Neural cell (in vitro differentiated cells): ENCODE measurements around the gene VOPP1. TPM values are rescaled to one million over a fixed set of nuclear protein-coding genes. Genes with fewer than 3 reads are reported as not detected.

Experiments used
- H2AFZ ChIP-seq: fragments of 200-600, 300-800 bp; sonication (generic), shearing (Covaris generic); 2 replicates; pipeline ENCODE4 v1.6.0; 2014; ENCODE audit warnings: low read depth, mild to moderate bottlenecking, antibody characterized with exemption, low read length, moderate library complexity
- H3F3A ChIP-seq: fragments of 200-600 bp; shearing (Covaris generic); 2 replicates; pipeline ENCODE4 v1.6.1; 2016; ENCODE audit warnings: mild to moderate bottlenecking, moderate library complexity, mixed read lengths, antibody characterized with exemption, low read length; ENCODE audit not compliant: insufficient read depth, poor library complexity, severe bottlenecking
- H3K27ac ChIP-seq: fragments of 200-600, 300-800 bp; sonication (generic), shearing (Covaris generic); 2 replicates; pipeline ENCODE4 v1.5.1; 2014; ENCODE audit warnings: mild to moderate bottlenecking, low read length, moderate library complexity
- H3K27me3 ChIP-seq: fragments of 300-800, 200-600 bp; sonication (generic), shearing (Covaris generic); 2 replicates; pipeline ENCODE4 v1.6.0; 2014; ENCODE audit warnings: mild to moderate bottlenecking, low read depth, low read length, moderate library complexity; ENCODE audit not compliant: insufficient read depth
- H3K36me3 ChIP-seq: fragments of 300-800, 200-600 bp; sonication (generic), shearing (Covaris generic); 2 replicates; pipeline ENCODE4 v1.5.1; 2014; ENCODE audit warnings: mild to moderate bottlenecking, antibody characterized with exemption, low read length, moderate library complexity; ENCODE audit not compliant: insufficient read depth
- H3K4me2 ChIP-seq: fragments of 300-800, 200-600 bp; sonication (generic), shearing (Covaris generic); 2 replicates; pipeline ENCODE4 v1.6.0; 2014; ENCODE audit warnings: mild to moderate bottlenecking, low read length
- H3K4me3 ChIP-seq: fragments of 300-800, 200-600 bp; sonication (generic), shearing (Covaris generic); 2 replicates; pipeline ENCODE4 v1.5.1; 2014; ENCODE audit warnings: mild to moderate bottlenecking, low read length, moderate library complexity
- H3K79me2 ChIP-seq: fragments of 200-600 bp; shearing (Covaris generic); replicated peaks from 2 replicates; pipeline ENCODE4 v1.6.0; 2014; ENCODE audit warnings: mild to moderate bottlenecking, low read length, moderate library complexity; ENCODE audit not compliant: insufficient read depth
- H3K9ac ChIP-seq: fragments of 300-800, 200-600 bp; sonication (generic), shearing (Covaris generic); 2 replicates; pipeline ENCODE4 v1.6.1; 2016; ENCODE audit warnings: mild to moderate bottlenecking, low read length, mixed read lengths
- H3K9me2 ChIP-seq: fragments of 200-600 bp; shearing (Covaris generic); 2 replicates; pipeline ENCODE4 v1.6.1; 2016; ENCODE audit warnings: mild to moderate bottlenecking, low read length, mixed read lengths; ENCODE audit not compliant: insufficient read depth
- H3K9me3 ChIP-seq: fragments of 200-600, 300-800 bp; sonication (generic), shearing (Covaris generic); 2 replicates; pipeline ENCODE4 v1.6.1; 2016; ENCODE audit warnings: mild to moderate bottlenecking, mixed run types, low read length, moderate library complexity, mixed read lengths
- H4K20me1 ChIP-seq: fragments of 200-600 bp; shearing (Covaris generic); 2 replicates; pipeline ENCODE4 v1.6.1; 2016; ENCODE audit warnings: mild to moderate bottlenecking, mixed run types; ENCODE audit not compliant: insufficient read depth
- CTCF ChIP-seq: fragments of 450-650 bp; IDR thresholded peaks from 2 replicates; pipeline ENCODE4 v1.5.1; 2014; ENCODE audit warnings: antibody characterized with exemption, mild to moderate bottlenecking, moderate library complexity; ENCODE audit not compliant: poor library complexity, severe bottlenecking
- EP300 ChIP-seq: fragments of 450-650 bp; conservative IDR thresholded peaks from 2 replicates; pipeline ENCODE4 v1.6.1; 2014; ENCODE audit warnings: antibody characterized with exemption, mild to moderate bottlenecking, moderate library complexity; ENCODE audit not compliant: poor library complexity, severe bottlenecking
- EZH2 ChIP-seq: fragments of 200-600, 300-800 bp; shearing (Covaris generic), sonication (generic); IDR thresholded peaks from 2 replicates; pipeline ENCODE4 v1.6.1; 2014; ENCODE audit warnings: antibody characterized with exemption, low read length, borderline replicate concordance, mild to moderate bottlenecking; ENCODE audit not compliant: insufficient read depth, poor library complexity, severe bottlenecking
- MXI1 ChIP-seq: fragments of 450-650 bp; conservative IDR thresholded peaks from 2 replicates; pipeline ENCODE4 v1.6.1; 2014; ENCODE audit warnings: antibody characterized with exemption, mild to moderate bottlenecking; ENCODE audit not compliant: poor library complexity, severe bottlenecking
- POLR2AphosphoS5 ChIP-seq: IDR thresholded peaks from 2 replicates; pipeline ENCODE4 v1.6.1; 2012
- RAD21 ChIP-seq: fragments of 450-650 bp; conservative IDR thresholded peaks from 2 replicates; pipeline ENCODE4 v1.6.1; 2014; ENCODE audit warnings: antibody characterized with exemption, mild to moderate bottlenecking, moderate library complexity
- SMC3 ChIP-seq: fragments of 450-650 bp; conservative IDR thresholded peaks from 2 replicates; pipeline ENCODE4 v1.6.1; 2014; ENCODE audit warnings: antibody characterized with exemption, mild to moderate bottlenecking, moderate library complexity; ENCODE audit not compliant: poor library complexity
- TAF1 ChIP-seq: IDR thresholded peaks from 2 replicates; pipeline ENCODE4 v1.6.1; 2012; ENCODE audit warnings: low read depth
- polyA plus RNA-seq: library from polyadenylated mRNA; depleted of rRNA; stranded (reverse); fragments of >200 nt; gene quantifications from 2 replicates; pipeline ENCODE4 v1.2.3, GENCODE V29; 2014
- TF ChIP-seq, protein P1 (sequence below): IDR thresholded peaks from 2 replicates; pipeline ENCODE4 v1.6.1; 2012; ENCODE audit warnings: borderline replicate concordance

Gene VOPP1
- polyA plus RNA-seq, 1 donor from 2014 or later, result 85.8 TPM

DNA sequence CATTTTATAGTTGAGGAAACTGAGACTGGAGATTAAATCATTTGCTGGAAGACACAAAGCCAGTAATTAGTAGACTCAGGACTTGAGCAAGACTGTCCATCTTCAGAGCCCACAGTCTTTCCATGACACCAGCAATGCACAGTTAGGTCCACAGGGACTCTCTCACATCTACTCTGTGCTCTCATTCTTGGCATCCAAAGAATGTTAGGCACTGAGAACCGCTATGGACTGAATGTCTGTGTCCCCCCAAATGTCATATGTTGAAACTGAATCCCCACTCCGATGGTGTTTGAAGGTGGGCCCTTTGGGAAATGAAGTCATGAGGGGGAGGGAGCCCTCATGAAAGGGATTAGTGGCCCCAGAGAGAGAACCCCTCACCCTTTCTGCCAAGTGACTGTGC, 106.6 kb downstream of the VOPP1 start:
- Histone ChIP-seq H3K9me3 (no peaks in the 10 kb centered on the region), H3F3A (no peaks in the 10 kb centered on the region), H3K79me2 (no peaks in the 10 kb centered on the region), H3K36me3 (peaks cover 7% of the 10 kb centered on the region), H3K9me2 (no peaks in the 10 kb centered on the region), H3K27ac (no peak overlapping the region), H2AFZ (no peak overlapping the region), H3K9ac (no peak overlapping the region), H4K20me1 (no peaks in the 10 kb centered on the region), H3K27me3 (no peaks in the 10 kb centered on the region), H3K4me3 (no peak overlapping the region), H3K4me2 (no peak overlapping the region)
- TF ChIP-seq RAD21 (no peak), CTCF (no peak), EP300 (no peak)

DNA sequence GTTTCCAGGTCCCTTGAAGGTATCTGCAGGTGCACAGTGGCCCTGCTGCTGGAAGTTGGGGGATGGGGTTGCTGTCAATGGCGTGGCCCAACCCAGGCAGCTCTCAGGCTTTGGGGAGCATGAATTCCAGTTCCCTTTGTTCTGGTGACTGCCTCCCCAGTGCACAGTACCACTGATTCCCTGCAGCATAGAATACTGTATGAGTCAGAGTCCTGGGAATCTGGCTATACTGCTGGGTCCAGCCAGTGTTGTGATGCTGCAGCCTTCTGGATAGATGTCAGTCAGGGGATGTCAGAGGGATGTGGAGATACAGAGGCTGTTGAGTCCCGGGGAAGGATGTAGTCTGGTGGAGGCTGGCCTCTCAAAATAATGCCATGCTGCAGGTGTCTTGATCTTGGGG, 107.9 kb downstream of the VOPP1 start:
- Histone ChIP-seq H4K20me1 (no peaks in the 10 kb centered on the region), H3K9me3 (no peaks in the 10 kb centered on the region), H3K9me2 (no peaks in the 10 kb centered on the region), H3K36me3 (peaks cover 7% of the 10 kb centered on the region), H3K9ac (no peak overlapping the region), H3K27me3 (no peaks in the 10 kb centered on the region), H3K79me2 (no peaks in the 10 kb centered on the region), H2AFZ (no peak overlapping the region), H3K4me3 (no peak overlapping the region), H3F3A (no peaks in the 10 kb centered on the region), H3K27ac (no peak overlapping the region), H3K4me2 (no peak overlapping the region)
- TF ChIP-seq, protein P1, sequence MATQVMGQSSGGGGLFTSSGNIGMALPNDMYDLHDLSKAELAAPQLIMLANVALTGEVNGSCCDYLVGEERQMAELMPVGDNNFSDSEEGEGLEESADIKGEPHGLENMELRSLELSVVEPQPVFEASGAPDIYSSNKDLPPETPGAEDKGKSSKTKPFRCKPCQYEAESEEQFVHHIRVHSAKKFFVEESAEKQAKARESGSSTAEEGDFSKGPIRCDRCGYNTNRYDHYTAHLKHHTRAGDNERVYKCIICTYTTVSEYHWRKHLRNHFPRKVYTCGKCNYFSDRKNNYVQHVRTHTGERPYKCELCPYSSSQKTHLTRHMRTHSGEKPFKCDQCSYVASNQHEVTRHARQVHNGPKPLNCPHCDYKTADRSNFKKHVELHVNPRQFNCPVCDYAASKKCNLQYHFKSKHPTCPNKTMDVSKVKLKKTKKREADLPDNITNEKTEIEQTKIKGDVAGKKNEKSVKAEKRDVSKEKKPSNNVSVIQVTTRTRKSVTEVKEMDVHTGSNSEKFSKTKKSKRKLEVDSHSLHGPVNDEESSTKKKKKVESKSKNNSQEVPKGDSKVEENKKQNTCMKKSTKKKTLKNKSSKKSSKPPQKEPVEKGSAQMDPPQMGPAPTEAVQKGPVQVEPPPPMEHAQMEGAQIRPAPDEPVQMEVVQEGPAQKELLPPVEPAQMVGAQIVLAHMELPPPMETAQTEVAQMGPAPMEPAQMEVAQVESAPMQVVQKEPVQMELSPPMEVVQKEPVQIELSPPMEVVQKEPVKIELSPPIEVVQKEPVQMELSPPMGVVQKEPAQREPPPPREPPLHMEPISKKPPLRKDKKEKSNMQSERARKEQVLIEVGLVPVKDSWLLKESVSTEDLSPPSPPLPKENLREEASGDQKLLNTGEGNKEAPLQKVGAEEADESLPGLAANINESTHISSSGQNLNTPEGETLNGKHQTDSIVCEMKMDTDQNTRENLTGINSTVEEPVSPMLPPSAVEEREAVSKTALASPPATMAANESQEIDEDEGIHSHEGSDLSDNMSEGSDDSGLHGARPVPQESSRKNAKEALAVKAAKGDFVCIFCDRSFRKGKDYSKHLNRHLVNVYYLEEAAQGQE, result no peak
- TF ChIP-seq EZH2 (no peak), SMC3 (no peak), MXI1 (no peak), RAD21 (no peak), POLR2AphosphoS5 (no peak), TAF1 (no peak), CTCF (no peak), EP300 (no peak)
